GM23338 (cell line): ENCODE measurements around the gene CACNA1G.

Experiments
- CREB1 ChIP-seq: fragments of 250-450 bp; sonication (Bioruptor Pico); IDR thresholded peaks from 2 replicates; pipeline ENCODE4 v1.5.0; 2020; ENCODE audit warnings: low read depth, mild to moderate bottlenecking, moderate library complexity
- EZH2 ChIP-seq: fragments of 200-600 bp; sonication (generic); IDR thresholded peaks from one replicate; pipeline ENCODE4 v1.8.0; 2017; ENCODE audit warnings: antibody characterized with exemption, mild to moderate bottlenecking, low read depth; ENCODE audit not compliant: unreplicated experiment
- EZH2phosphoT487 ChIP-seq: fragments of 200-600 bp; sonication (generic); IDR thresholded peaks from one replicate; pipeline ENCODE4 v1.8.1; 2018; ENCODE audit warnings: antibody characterized with exemption; ENCODE audit not compliant: unreplicated experiment
- JUNB ChIP-seq: IDR thresholded peaks from one replicate; pipeline ENCODE4 v1.6.1; 2016; ENCODE audit warnings: antibody characterized with exemption; ENCODE audit not compliant: unreplicated experiment
- NANOG ChIP-seq: IDR thresholded peaks from 2 replicates; pipeline ENCODE4 v1.6.1; 2016; ENCODE audit warnings: antibody characterized with exemption, borderline replicate concordance
- POLR2AphosphoS5 ChIP-seq: IDR thresholded peaks from 2 replicates; pipeline ENCODE4 v1.6.1; 2016; ENCODE audit warnings: antibody characterized with exemption, low read depth
- STAT1 ChIP-seq: IDR thresholded peaks from one replicate; pipeline ENCODE4 v1.6.1; 2016; ENCODE audit warnings: antibody characterized with exemption; ENCODE audit not compliant: unreplicated experiment
- ZNF114 ChIP-seq: fragments of 250-450 bp; sonication (Bioruptor Pico); IDR thresholded peaks from 2 replicates; pipeline ENCODE4 v1.5.0; 2020; ENCODE audit warnings: mild to moderate bottlenecking, moderate library complexity
- TF ChIP-seq, protein P1 (sequence below), 2 experiments: fragments of 200-600 bp in 1 of 2; sonication (generic) in 1 of 2; conservative IDR thresholded peaks; 2 replicates each; pipeline versions ENCODE4 v1.5.1 to v1.6.1; 2016 to 2017; ENCODE audit warnings: antibody characterized with exemption in 2 of 2, low read depth in 2 of 2, mild to moderate bottlenecking in 2 of 2, moderate library complexity in 1 of 2
- TF ChIP-seq, protein P2 (sequence below): IDR thresholded peaks from 2 replicates; pipeline ENCODE4 v1.6.1; 2016; ENCODE audit warnings: antibody characterized with exemption
- TF ChIP-seq, protein P3 (sequence below): IDR thresholded peaks from one replicate; pipeline ENCODE4 v1.6.1; 2018; ENCODE audit warnings: antibody characterized with exemption; ENCODE audit not compliant: unreplicated experiment
- TF ChIP-seq, protein P4 (sequence below): fragments of 250-450 bp; sonication (Bioruptor Pico); IDR thresholded peaks from 2 replicates; pipeline ENCODE4 v1.5.0; 2020; ENCODE audit warnings: mild to moderate bottlenecking, moderate library complexity

DNA sequence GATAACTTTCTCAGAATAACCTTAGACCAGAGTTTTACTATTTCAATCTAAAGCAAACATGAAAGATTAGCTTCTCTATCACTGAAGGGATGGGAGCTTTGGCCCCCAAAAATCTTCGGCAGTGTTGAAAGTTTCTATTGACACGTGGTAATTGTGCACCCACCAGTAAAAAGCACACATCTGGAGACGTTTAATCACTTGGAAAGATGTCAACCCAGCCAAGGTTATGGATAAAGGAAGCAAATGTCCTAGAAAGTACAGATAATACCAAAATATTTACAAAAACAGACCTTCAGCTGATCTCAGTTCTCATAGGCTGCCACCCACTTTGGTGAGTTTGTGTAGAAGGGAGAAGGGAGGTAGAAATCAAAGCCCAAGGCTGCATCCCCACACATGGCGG is 47.0 kb upstream of the CACNA1G start:
- TF ChIP-seq, protein P1, sequence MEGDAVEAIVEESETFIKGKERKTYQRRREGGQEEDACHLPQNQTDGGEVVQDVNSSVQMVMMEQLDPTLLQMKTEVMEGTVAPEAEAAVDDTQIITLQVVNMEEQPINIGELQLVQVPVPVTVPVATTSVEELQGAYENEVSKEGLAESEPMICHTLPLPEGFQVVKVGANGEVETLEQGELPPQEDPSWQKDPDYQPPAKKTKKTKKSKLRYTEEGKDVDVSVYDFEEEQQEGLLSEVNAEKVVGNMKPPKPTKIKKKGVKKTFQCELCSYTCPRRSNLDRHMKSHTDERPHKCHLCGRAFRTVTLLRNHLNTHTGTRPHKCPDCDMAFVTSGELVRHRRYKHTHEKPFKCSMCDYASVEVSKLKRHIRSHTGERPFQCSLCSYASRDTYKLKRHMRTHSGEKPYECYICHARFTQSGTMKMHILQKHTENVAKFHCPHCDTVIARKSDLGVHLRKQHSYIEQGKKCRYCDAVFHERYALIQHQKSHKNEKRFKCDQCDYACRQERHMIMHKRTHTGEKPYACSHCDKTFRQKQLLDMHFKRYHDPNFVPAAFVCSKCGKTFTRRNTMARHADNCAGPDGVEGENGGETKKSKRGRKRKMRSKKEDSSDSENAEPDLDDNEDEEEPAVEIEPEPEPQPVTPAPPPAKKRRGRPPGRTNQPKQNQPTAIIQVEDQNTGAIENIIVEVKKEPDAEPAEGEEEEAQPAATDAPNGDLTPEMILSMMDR (conservative IDR thresholded peaks at IDR 0.05; ENCODE audit: low read depth in 2 of 2), result no peak
- TF ChIP-seq CREB1 (CRISPR knock-in tag), result no peak
- no peak for TF ChIP-seq EZH2phosphoT487
- TF ChIP-seq, protein P2, sequence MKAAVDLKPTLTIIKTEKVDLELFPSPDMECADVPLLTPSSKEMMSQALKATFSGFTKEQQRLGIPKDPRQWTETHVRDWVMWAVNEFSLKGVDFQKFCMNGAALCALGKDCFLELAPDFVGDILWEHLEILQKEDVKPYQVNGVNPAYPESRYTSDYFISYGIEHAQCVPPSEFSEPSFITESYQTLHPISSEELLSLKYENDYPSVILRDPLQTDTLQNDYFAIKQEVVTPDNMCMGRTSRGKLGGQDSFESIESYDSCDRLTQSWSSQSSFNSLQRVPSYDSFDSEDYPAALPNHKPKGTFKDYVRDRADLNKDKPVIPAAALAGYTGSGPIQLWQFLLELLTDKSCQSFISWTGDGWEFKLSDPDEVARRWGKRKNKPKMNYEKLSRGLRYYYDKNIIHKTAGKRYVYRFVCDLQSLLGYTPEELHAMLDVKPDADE, result no peak
- TF ChIP-seq EZH2, result no peak
- TF ChIP-seq STAT1, result no peak
- TF ChIP-seq JUNB, result no peak
- TF ChIP-seq POLR2AphosphoS5, result no peak
- TF ChIP-seq NANOG, result no peak
- no peak for TF ChIP-seq ZNF114 (CRISPR knock-in tag)
- TF ChIP-seq, protein P3, sequence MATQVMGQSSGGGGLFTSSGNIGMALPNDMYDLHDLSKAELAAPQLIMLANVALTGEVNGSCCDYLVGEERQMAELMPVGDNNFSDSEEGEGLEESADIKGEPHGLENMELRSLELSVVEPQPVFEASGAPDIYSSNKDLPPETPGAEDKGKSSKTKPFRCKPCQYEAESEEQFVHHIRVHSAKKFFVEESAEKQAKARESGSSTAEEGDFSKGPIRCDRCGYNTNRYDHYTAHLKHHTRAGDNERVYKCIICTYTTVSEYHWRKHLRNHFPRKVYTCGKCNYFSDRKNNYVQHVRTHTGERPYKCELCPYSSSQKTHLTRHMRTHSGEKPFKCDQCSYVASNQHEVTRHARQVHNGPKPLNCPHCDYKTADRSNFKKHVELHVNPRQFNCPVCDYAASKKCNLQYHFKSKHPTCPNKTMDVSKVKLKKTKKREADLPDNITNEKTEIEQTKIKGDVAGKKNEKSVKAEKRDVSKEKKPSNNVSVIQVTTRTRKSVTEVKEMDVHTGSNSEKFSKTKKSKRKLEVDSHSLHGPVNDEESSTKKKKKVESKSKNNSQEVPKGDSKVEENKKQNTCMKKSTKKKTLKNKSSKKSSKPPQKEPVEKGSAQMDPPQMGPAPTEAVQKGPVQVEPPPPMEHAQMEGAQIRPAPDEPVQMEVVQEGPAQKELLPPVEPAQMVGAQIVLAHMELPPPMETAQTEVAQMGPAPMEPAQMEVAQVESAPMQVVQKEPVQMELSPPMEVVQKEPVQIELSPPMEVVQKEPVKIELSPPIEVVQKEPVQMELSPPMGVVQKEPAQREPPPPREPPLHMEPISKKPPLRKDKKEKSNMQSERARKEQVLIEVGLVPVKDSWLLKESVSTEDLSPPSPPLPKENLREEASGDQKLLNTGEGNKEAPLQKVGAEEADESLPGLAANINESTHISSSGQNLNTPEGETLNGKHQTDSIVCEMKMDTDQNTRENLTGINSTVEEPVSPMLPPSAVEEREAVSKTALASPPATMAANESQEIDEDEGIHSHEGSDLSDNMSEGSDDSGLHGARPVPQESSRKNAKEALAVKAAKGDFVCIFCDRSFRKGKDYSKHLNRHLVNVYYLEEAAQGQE, result no peak
- TF ChIP-seq, protein P4, sequence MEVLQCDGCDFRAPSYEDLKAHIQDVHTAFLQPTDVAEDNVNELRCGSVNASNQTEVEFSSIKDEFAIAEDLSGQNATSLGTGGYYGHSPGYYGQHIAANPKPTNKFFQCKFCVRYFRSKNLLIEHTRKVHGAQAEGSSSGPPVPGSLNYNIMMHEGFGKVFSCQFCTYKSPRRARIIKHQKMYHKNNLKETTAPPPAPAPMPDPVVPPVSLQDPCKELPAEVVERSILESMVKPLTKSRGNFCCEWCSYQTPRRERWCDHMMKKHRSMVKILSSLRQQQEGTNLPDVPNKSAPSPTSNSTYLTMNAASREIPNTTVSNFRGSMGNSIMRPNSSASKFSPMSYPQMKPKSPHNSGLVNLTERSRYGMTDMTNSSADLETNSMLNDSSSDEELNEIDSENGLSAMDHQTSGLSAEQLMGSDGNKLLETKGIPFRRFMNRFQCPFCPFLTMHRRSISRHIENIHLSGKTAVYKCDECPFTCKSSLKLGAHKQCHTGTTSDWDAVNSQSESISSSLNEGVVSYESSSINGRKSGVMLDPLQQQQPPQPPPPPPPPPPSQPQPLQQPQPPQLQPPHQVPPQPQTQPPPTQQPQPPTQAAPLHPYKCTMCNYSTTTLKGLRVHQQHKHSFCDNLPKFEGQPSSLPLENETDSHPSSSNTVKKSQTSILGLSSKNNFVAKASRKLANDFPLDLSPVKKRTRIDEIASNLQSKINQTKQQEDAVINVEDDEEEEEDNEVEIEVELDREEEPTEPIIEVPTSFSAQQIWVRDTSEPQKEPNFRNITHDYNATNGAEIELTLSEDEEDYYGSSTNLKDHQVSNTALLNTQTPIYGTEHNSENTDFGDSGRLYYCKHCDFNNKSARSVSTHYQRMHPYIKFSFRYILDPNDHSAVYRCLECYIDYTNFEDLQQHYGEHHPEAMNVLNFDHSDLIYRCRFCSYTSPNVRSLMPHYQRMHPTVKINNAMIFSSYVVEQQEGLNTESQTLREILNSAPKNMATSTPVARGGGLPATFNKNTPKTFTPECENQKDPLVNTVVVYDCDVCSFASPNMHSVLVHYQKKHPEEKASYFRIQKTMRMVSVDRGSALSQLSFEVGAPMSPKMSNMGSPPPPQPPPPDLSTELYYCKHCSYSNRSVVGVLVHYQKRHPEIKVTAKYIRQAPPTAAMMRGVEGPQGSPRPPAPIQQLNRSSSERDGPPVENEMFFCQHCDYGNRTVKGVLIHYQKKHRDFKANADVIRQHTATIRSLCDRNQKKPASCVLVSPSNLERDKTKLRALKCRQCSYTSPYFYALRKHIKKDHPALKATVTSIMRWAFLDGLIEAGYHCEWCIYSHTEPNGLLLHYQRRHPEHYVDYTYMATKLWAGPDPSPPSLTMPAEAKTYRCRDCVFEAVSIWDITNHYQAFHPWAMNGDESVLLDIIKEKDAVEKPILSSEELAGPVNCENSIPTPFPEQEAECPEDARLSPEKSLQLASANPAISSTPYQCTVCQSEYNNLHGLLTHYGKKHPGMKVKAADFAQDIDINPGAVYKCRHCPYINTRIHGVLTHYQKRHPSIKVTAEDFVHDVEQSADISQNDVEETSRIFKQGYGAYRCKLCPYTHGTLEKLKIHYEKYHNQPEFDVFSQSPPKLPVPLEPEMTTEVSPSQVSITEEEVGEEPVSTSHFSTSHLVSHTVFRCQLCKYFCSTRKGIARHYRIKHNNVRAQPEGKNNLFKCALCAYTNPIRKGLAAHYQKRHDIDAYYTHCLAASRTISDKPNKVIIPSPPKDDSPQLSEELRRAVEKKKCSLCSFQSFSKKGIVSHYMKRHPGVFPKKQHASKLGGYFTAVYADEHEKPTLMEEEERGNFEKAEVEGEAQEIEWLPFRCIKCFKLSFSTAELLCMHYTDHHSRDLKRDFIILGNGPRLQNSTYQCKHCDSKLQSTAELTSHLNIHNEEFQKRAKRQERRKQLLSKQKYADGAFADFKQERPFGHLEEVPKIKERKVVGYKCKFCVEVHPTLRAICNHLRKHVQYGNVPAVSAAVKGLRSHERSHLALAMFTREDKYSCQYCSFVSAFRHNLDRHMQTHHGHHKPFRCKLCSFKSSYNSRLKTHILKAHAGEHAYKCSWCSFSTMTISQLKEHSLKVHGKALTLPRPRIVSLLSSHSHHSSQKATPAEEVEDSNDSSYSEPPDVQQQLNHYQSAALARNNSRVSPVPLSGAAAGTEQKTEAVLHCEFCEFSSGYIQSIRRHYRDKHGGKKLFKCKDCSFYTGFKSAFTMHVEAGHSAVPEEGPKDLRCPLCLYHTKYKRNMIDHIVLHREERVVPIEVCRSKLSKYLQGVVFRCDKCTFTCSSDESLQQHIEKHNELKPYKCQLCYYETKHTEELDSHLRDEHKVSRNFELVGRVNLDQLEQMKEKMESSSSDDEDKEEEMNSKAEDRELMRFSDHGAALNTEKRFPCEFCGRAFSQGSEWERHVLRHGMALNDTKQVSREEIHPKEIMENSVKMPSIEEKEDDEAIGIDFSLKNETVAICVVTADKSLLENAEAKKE (CRISPR knock-in tag), result no peak
